K562 (cell line): ENCODE results near the gene UBE2J2. TPM values are rescaled to one million over a fixed set of nuclear protein-coding genes. Genes with fewer than 3 reads are reported as not detected.
A peak's percentile ranks its signal among the peaks of the same experiment; 100 is the strongest.

Experiments
- ARID4B ChIP-seq: sonication (generic); formaldehyde crosslinking; IDR thresholded peaks from 2 replicates; pipeline ENCODE4 v1.8.0; 2022; ENCODE audit warnings: mild to moderate bottlenecking, missing genetic modification reagents
- CCNT2 ChIP-seq: IDR thresholded peaks from 2 replicates; pipeline ENCODE4 v1.6.1; 2011; ENCODE audit warnings: borderline replicate concordance, low read depth, mild to moderate bottlenecking, moderate library complexity, mixed read lengths, low read length; ENCODE audit not compliant: insufficient read length; ENCODE audit errors: extremely low read depth
- CTBP1 ChIP-seq: fragments of 450-650 bp; IDR thresholded peaks from 2 replicates; pipeline ENCODE4 v1.6.1; 2016; ENCODE audit warnings: borderline replicate concordance
- RREB1 ChIP-seq: fragments of 250-450 bp; sonication (Bioruptor Pico); IDR thresholded peaks from 2 replicates; pipeline ENCODE4 v1.4.0; 2020
- TAF7 ChIP-seq: fragments of 450-650 bp; IDR thresholded peaks from 2 replicates; pipeline ENCODE4 v1.6.1; 2016; ENCODE audit warnings: missing genetic modification characterization, missing compliant biosample characterization
- TBP ChIP-seq: optimal IDR thresholded peaks from 2 replicates; pipeline ENCODE3; 2011; ENCODE audit warnings: low read depth, low read length, improper control_type of control experiment
- TRIM25 ChIP-seq: fragments of 450-650 bp; IDR thresholded peaks from 2 replicates; pipeline ENCODE4 v1.7.0; 2016; ENCODE audit warnings: borderline replicate concordance
- ZFX ChIP-seq: sonication (generic); formaldehyde crosslinking; IDR thresholded peaks from 2 replicates; pipeline ENCODE4 v1.8.0; 2022; ENCODE audit warnings: mild to moderate bottlenecking, missing genetic modification reagents, moderate library complexity
- ZNF277 ChIP-seq: fragments of 250-450 bp; sonication (Bioruptor Pico); IDR thresholded peaks from 2 replicates; pipeline ENCODE4 v1.8.0; 2022; ENCODE audit warnings: inconsistent platforms, mild to moderate bottlenecking, moderate library complexity, borderline replicate concordance
- ZNF445 ChIP-seq: fragments of 250-450 bp; sonication (Bioruptor Pico); IDR thresholded peaks from 2 replicates; pipeline ENCODE4 v1.4.0; 2020; ENCODE audit warnings: low read depth, mild to moderate bottlenecking, moderate library complexity
- polyA plus RNA-seq, 8 experiments: library from polyadenylated mRNA; depleted of rRNA in 4 of 8; stranded (reverse) in 5 of 8; unstranded in 3 of 8; fragments of >200 nt; fragmentation: Nextera tagmentation in 2 of 8; fragmentation: Illumina TruSeq in 1 of 8; extraction: Ambion mirVana in 2 of 8; extraction: Trizol in 1 of 8; gene quantifications; 2 replicates each; pipeline versions ENCODE4 v1.2.1 to v1.2.3, GENCODE V29; 2011 to 2014; ENCODE audit warnings: inconsistent platforms in 1 of 8, missing spikeins in 1 of 8
- total RNA-seq, 7 experiments: library from RNA; depleted of rRNA in 6 of 7; stranded (reverse); fragments of >200 nt in 6 of 7; fragmentation: Illumina TruSeq in 2 of 7; extraction: Trizol in 2 of 7; gene quantifications; 2 replicates each; pipeline versions ENCODE4 v1.2.1 to v1.2.3, GENCODE V29; 2011 to 2021; ENCODE audit warnings: low replicate concordance in 1 of 7
- TF ChIP-seq, protein P1 (sequence below): sonication (generic); formaldehyde crosslinking; IDR thresholded peaks from 2 replicates; pipeline ENCODE4 v1.8.0; 2022; ENCODE audit warnings: mild to moderate bottlenecking, missing genetic modification reagents

UBE2J2 gene
- total and polyA plus RNA-seq, 9 of the 15 experiments (the other 6 are each of a cell fraction or from before 2014, with no cell fraction given), result 0.93 to 112 (median 75.5) TPM

DNA sequence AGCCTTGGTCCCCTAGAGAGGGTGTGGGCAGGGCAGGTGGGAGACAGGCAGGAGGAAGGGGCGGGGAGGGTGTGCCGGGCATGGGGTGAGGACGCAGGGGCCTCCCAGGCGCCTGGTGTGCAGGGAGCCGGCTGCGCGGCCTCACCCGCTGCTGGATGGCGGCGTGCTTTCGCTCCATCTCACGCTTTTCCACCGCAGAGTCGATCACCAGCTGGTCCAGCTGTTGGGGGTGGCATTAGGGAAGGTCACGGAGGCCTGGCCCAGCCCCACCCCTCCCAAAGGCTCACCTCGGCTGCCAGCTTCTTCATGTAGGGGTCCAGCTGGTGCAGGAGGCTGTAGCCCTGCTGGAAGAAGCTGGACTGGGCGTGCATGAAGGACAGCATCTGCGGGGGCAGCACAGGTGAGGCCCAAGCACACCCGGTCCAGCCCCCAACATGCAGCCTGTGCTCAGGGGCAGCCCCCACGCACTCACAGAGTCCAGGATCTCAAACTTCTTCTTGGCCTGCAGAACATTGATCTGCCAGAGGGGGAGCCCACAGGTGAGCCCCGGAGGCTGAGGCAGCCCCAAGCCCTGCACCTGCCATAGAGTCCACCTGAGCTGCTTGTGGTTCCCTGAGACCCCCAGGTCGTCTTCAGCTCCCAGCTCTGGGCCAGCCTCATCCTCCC lies 26.2 kb upstream of the UBE2J2 start (continued):
- TF ChIP-seq RREB1 (CRISPR knock-in tag), result no peak
- TF ChIP-seq TBP, result no peak
- TF ChIP-seq ARID4B (CRISPR knock-in tag), result 0 out of 2 replicates have a peak, but pooled peaks have one; percentile 0
- TF ChIP-seq CCNT2, result no peak
- TF ChIP-seq CTBP1, result no peak
- no peak for TF ChIP-seq TAF7 (tag)
- no peak for TF ChIP-seq TRIM25
- no peak for TF ChIP-seq ZFX (CRISPR knock-in tag)
- TF ChIP-seq, protein P1, sequence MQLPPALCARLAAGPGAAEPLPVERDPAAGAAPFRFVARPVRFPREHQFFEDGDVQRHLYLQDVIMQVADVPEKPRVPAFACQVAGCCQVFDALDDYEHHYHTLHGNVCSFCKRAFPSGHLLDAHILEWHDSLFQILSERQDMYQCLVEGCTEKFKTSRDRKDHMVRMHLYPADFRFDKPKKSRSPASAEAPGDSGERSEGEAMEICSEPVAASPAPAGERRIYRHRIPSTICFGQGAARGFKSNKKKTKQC (CRISPR knock-in tag), result no peak
- TF ChIP-seq ZNF445, result no peak
- no peak for TF ChIP-seq ZNF277
